Measurements from ENCODE around the gene KRT15.
"Not testable (repeated sequence)": the region's sequence is repeated elsewhere in the genome, so short reads cannot be mapped to it uniquely, and the experiment has no call there.

KRT15 gene

GRCh38 chr17:41542786-41543185, 24.1 kb upstream of the KRT15 start:
- DNase-seq = not testable (repeated sequence)

DNA sequence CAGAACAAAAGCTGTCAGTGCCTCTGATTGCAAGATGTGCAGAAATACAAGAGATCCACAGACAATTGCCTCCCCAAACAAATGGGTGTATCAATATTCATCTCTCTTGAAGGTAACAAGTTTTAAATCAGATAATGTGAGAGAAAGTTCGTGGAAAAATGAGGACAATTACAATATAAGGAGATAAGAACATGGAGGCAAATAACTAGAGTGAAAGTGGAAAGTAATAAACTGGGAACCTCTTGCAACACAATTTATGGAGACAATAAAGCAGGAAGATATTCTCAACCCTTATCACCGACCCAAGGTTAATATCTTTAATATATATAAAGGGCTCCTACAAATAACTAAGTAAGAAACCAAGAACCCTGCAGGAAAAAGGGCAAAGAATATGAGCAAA, 23.7 kb upstream of the KRT15 start:
- no peak for DNase-seq

DNA sequence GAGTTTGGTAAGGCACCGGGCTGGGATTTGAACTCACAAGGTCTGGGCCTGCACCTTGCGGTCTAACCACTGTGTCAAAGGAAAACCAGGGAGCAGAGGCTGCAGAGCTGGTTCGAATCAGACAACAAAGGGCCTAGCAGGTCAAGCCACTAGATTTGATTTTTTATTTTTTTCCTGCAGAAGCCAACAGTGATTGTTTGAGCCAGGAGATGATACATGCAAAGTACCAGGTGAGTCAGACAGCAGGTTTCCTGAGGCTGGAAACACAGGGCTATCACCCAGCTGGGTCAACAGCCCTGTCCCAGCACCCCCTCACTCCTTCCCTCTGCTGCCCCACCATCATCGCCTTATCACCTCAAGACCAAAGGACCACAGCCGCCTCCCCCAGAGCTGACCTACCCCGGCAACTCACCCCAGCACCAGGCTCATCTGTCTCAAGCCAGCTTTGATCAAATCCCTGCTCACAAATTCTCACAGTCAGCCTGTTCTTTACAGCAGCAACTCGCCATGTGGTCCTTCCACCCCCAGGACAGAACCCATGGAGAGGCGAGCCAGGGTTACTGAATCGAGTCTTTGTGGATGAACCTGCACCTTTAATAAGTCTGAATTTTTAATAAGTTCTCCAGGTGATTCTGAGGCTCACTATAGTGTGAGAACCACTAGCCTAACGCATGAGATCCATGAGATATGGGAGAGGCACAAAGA, 22.4 kb upstream of the KRT15 start:
- DNase-seq = no peak

DNA sequence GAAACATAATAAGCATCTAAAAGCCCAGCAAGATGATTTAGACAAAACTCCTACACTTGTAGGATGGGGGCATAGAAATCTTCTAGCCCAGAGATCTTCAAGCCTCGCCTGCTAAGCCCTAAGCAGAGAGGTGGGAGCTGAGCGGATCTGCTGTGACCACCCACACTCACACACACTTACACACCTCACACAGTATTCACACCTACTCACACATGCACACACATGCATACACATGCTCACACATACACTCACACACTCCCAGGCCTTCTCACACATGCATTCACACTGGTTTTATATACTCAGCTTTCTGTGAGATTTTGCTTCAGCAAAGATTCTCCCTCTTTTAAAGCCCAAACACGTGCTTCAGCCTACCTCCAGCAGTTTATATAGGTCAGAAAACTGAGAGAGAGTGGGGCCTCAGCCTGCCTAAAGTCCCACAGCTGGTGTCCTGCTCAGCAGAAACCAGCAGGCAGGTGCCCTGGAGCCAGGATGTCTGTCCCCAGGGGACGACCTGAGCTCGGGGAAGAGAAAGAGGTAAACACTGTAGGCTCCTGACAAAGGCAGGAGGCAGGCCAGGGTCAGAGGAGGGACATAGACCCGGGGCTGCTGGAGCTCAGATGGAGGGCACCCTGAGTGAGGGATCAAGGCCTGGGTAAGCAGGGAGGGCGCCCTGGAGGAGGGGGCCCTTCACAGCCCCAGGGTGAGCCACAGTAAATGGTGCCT, 21.4 kb upstream of the KRT15 start:
- no peak for DNase-seq

DNA sequence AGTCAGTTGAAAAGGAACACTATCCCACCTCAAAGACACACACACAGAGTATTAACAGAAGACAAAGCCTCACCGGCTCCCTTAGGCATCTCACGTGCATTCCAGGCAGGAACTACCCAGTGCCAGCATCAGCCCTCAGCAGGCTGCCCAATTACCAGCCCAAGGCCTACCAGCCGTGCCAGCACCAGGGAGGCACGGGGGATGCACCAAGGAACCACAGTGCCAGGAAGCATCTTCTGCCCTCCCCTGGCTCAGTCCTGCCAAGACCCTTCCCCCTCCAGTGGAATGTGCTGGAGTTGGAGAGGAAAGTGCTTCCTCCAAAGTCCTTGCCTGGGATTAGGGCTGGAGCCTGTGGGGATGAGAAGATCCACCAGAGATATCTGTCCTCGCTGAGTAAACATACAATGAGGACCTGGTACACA, 20.4 kb upstream of the KRT15 start:
- DNase-seq = no peak

- DNase-seq = no peak
Observed at GRCh38 chr17:41538565-41538991, 19.9 kb upstream of the KRT15 start.

DNA sequence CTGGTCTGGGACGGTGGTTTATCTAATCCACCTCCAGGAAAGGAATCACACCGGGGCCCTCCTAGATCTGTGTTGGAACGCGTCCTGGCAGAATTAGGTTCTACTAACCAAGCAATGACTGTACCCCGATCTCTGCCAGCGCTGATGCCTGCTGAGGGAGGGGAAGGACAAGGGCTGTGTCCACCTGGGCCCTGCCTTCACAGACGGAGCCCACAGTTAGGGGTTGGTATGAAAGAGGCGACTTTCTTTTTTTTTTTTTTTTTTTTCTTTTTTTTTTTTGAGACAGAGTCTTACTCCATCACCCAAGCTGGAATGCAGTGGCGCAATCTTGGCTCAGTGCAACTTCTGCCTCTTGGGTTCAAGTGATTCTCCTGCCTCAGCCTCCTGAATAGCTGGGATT, 19.3 kb upstream of the KRT15 start:
- no peak for DNase-seq

- no peak for DNase-seq
Observed at GRCh38 chr17:41537614-41537954, 18.9 kb upstream of the KRT15 start.

DNA sequence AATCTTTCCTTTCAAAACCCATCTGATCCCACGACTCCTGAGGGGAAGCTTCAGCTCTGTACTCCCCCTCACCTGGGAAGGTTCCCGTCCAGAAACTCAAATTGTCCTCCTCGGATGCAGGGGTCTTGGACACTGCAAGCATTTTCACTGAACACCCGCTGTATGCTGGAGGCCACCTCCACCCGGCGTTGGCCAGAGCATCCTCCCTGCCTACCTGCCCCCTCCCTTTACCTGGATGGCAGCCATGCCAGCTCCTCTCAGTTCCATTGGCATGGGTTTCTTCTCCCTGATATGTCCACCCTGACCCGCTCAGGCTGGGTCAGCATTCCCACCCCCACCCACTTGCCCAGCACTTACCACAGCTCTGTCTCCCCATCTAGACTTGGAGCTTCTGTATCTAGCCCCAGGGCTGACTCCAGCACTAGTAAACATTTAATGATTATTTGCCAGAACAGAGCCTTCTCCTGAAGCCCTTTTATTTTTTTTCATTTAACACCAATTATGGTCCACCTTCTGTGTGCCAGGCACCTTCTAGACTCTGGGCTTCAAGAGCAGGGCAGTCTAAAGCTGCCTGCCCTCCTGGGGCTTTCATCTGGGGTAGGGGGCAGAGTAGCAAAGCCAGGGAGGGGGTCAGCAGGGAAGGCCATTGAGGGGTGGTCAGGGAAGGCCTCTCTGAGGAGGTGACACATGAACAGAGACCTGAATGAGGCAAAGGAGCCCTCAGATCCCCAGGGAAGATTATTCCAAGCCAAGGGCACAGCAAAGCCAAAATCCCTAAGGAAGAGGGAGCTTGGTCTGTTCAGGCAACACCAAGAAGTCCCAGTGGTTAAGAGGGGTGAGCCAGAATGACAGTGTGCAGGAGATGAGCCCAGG, 18.3 kb upstream of the KRT15 start:
- DNase-seq = no peak

GRCh38 chr17:41535764-41536481, 17.2 kb upstream of the KRT15 start:
- DNase-seq = no peak

DNA sequence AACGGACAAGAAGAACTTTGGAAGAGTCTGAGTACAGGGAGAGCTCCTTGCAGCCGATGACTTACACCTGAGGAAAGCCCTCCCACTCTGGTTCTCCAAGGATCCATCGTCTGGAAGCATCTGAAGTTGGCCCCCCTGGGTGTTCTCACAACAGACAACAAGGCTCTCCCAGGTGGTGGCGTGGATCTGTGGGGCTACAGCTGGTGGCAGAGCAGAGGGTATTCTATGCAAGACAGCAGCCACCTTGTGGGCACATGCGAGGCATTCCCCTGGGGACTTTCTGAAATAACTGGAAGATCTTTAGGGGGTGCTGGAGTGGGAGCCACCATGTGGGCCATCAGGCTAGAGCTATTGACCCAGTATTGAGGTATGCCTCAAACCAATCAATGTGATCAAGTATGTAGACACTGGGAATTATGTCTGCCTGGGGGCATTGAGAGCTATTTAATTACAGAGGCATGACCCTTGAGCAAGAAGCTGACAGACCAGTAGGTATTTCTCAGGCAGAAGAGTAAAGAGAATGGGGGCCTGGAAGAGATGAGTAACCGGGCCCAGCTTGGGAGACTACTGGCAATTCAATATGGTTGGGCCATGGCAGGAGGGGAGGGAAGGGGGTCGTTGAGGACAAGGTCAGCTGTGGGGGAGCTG, 16.3 kb upstream of the KRT15 start:
- no peak for DNase-seq

- DNase-seq = no peak
Observed at GRCh38 chr17:41533613-41534012, 14.9 kb upstream of the KRT15 start.

DNA sequence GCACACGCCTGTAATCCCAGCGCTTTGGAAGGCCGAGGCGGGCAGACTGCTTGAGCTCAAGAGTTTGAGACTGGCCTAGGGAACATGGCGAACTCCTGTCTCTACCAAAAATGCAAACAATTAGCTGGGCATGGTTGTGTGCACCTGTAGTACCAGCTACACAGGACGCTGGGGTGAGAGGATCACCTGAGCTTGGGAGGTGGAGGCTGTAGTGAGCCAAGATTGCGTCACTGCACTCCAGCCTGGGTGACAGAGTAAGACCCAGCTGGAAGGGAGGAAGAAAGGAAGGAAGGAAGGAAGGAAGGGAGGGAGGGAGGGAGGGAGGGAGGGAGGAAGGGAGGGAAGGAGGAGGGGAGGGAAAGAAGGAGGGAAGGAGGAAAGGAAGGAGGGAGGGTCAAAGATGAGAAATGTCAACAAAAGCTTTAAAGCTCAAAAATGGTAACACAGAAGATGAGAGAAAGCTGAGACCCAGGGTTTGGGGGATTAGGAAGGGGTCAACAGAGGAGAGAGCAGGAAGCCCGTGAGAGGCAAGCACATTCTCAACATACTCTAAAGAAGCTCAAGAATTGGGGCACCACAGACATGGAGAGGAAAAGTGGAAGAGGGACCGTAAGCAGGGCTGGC, 14.4 kb upstream of the KRT15 start:
- no peak for DNase-seq

DNA sequence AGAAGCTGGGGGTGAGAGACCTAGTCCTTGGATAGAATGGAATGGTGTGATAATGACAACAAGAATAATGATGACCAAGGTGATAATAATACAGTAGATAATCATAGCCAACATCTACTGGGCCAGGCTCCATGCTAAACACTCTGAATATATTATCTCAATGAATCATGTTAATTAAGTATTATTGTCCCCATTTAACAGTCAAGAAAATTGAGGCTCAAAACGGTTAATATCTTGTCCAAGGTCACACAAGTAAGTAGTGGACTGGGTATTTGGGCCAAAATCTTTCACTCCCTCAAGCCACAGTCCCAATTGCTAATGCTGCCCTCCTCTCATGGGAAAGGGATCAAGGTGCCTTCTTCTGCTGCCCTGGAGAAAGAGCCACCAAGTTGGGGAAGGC, 13.3 kb upstream of the KRT15 start:
- DNase-seq = no peak

DNA sequence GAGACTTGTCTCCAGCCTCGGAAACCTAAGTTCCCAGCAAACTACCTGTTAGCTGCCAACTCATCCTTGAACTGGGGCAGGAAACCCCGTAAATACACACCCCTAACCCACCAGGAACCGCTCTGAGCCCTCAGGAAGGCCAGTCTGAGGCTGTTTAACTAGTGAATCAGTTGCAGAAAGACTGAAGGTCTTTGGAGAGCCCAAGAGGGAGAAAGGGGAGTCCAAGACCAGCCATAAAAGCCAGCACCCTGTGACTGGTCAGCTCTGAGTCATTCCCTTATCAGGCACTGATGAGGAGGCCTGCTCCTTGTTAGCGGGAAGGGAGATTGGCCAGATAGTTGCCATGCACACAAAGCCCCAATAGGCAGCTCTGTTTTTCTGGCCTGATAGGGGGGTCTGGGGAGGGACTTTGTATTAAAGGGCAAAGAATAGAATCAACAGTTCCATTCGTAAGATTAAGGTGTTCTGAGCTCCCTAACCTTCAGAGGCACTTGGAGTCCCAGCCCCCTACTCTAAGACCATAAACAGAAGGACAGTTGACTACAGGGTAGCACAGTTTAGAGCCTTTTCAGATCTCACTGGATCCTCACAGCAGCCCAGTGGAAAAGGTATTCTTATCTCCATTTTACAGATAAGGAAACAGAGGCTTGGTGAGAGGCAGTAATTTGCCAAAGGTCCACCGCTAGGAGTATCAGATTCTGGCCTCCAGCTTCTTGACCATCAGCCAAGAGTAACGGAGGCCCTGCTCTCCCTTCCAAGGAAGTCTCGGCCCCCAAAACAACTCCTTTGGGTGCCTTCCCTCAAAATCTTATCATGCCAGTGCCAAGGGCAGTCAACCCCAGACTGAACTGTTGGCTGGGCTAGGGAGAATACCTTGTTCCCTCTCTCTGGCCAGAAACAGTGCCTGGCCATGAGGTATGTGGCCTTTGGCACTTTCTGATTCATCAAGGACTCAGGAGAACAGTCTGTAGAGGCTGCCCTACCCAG, 11.7 kb upstream of the KRT15 start:
- DNase-seq = no peak

DNA sequence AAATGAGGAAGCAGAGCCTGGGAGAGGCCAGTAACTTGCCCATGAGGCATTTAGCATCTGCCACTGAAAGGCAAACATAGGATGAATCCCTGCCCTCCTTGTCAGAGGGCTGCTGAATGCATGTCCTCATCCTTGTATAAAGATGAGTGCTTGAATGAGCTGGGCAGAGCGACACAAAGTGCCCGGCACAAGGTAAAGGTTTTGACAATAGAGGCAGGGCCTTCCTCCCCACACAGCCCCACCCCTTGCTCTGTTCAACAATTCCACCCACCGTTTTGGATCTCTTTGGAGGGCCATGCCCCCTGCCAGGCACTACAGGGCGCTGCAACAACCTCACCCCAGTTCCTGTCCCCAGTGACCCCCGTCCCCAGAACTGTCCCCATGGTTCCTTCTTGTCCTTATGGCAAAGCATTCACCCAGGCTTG, 10.8 kb upstream of the KRT15 start:
- DNase-seq = no peak

DNA sequence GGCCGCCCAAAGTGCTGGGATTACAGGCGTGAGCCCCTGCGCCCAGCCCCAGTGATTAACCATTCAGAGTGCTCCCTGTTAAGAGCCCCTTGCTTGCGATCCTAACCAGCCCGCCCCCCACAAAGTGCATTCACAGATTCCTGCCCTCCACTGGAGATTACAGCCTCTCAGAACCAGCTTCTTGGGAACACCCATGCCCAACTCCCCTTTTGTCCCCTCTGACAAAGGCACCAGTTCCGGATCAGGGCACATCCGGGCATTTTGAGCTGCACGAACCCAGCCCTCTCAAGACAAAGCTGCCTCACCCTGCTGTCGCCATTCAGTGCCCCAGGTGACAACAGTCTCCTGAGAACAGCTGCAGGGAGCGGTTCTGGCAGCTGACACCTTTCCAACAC, 10.3 kb upstream of the KRT15 start:
- DNase-seq = no peak

DNA sequence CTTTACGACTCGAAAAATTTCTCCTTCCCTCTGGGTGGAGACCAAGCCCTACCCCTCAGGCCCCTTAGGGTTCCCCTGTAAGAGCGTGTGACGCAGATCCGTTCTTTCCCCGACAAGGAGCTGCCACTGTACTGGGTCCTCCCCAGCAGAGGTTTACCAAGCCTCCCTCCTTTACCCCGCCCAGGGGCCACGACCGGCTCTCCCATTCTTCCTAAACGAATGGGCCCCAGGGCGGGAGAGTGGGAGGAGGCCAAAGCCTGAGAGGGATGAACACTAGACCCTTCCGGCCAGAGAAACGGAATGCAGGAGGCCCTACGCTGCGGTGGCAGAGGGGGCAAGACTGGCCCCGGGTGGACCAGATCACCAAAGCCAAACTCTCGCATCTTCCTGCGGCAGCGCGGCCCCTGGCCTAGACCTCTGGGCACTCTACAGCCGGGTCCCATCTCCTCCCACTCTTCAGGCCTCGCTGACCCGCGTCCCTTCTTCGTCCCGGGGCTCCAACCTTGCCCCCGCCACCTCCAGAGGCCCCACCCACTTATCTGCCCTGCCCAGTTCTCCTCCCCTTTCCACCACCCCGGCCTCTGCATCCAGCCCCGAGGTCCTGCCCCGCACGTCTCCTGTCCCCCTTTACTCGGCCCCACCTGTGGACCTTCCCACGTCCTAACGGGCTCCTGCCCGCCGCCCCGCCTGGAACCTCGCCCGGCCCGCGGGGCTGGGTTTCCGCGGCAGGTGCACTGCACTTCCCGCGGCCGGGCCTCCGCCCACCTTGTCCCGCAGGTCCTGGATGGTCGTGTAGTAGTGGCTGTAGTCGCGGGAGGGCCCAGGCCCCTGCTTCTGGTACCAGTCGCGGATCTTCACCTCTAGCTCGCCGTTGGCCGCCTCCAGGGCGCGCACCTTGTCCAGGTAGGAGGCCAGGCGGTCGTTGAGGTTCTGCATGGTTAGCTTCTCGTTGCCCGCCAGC, 8.7 kb upstream of the KRT15 start:
- no peak for DNase-seq

GRCh38 chr17:41524261-41524660, 5.6 kb upstream of the KRT15 start:
- no peak for DNase-seq

DNA sequence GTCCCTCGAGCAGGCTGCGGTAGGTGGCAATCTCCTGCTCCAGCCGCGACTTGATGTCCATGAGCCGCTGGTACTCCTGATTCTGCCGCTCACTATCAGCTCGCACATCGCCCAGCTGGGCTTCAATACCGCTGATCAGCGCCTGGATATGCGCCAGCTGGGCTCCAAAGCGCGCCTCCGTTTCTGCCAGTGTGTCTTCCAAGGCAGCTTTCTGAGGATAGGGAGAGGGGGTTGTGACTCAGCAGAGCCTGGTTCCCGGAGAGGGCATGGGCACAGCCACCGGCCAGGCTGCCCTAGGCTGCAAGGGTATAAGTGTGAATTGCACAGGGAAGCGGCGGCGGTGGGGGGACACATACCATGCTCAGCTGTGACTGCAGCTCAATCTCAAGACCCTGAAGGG, 5.1 kb upstream of the KRT15 start:
- DNase-seq = no peak

All from SHP77 treated with DMSO at 0.1 percent for 48 hours (cell line).